Activated CD4-positive, CD25-positive, alpha-beta regulatory T cell treated with anti-CD3 and anti-CD28 coated beads, Interleukin-2, amount 50 U/mL, for 16 hours (primary cell): ENCODE results near the gene RNF220.

Source experiments
- DNase-seq: peaks from one replicate; pipeline ENCODE4 v3.0.0-alpha.2; 2020; ENCODE audit warnings: low read depth, low spot score

RNF220 gene

DNA sequence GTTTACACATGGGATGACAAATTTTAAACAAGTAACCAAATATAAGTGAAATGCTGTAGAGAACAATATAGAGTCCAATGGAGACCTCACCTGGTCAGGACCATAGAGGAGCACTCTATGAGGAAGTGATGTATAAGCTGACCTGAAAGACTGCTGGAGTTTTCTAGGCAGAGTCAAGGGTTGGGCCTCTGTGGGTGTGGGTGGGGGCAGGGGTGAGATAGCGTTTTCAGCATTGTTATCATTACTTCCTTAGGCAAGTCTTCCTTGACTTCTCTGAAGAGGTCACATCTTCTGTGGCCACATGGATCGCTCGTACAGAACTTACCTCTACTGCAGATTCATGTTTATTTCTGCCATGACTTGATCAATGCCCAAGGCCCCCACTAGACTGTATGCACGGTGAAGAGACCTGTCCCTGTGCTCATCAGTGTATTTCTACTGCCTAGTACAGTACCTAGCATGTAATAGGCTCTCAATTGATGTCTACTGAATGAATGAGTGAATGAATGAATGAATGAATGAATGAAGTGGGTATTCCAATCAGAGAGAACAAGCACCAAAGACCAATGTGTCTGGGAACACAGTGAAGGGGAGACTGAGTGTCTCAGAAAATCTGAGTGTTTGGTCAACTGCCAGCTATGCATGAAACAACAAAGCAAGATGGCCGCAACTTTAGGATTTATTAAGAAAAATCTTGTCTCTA is 116.5 kb downstream of the RNF220 start:
- no peak for DNase-seq

GRCh38 chr1:44523593-44524591 is 118.8 kb downstream of the RNF220 start:
- no peak for DNase-seq

- DNase-seq: no peak
These were observed 119.8 kb downstream of the RNF220 start for GRCh38 chr1:44524655-44525500.

GRCh38 chr1:44526295-44527073 is 121.4 kb downstream of the RNF220 start:
- no peak for DNase-seq

DNA sequence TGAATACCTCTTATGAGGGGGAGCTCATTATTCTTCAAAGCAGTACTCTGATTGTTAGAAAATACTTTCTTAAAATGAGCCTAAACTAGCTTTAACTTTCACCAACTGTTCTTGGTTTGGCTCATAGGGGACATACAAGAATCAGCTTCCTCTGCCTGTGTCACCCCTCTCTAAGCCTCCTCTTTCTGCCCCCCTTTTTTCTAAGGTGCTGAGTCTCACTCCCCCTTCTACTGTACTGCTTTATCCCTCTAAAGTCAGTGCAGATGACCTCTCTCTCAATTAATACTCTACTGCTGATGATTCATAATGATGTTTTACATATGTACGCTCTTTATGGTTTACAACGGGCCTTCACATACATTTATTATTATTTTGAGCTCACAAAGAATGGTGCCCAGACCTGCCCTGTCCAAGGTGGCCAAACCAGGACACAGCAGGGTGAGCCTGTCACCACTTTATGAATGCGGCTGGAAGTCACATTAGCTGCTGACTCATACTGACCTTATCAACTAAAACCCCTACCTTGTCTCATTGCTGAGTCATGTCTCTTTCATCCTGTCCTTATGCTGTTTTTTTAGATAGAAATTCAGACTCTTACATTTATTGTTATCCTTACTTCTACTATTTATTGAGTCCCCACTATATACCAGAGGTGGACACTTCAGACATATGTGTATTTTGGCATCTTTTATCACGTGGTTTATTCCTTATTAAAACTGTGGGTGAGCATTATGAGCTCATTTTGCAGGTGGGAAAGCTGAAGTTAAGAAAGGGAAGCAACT is 126.9 kb downstream of the RNF220 start:
- DNase-seq: no peak

DNA sequence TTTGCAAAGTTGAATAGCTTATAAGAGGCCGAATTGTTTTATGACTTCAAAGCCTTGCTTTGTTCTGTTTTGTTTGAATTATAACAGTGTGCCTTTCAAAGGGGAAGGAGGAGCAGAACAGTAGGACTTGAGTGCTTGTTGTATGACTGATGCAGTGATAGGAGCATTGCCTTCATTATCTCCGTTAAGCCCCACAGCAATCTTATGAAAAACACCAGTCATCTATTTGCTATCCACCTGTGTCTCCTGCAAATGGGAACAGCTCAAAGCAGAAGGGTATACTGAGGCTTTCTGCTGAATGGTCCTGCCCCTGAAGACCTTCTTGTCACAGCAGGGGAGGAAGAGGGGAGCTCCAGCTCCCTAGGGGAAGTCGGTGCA is 127.5 kb downstream of the RNF220 start:
- no peak for DNase-seq

GRCh38 chr1:44534771-44535170 is 129.7 kb downstream of the RNF220 start:
- no peak for DNase-seq

GRCh38 chr1:44536357-44537209 is 131.5 kb downstream of the RNF220 start:
- no peak for DNase-seq

DNA sequence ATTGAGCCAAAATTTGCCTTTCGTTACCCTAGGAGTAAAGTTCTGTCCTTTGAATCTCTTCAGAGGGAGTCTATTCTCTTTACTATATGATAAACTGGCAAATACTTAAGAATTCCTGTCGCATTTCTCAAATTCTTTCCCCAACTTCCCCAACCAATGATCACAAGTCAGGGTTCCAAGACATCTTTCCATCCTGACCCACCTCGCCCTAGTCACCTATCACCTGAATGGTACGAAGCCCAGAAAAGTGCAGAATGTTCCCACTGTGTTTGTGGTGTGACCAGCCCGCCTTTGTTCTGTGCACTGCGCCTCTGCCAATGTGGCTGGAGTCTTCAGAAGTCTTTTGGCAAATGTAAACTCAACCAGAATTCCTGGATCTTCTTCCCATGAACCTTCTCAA is 132.5 kb downstream of the RNF220 start:
- DNase-seq: no peak

DNA sequence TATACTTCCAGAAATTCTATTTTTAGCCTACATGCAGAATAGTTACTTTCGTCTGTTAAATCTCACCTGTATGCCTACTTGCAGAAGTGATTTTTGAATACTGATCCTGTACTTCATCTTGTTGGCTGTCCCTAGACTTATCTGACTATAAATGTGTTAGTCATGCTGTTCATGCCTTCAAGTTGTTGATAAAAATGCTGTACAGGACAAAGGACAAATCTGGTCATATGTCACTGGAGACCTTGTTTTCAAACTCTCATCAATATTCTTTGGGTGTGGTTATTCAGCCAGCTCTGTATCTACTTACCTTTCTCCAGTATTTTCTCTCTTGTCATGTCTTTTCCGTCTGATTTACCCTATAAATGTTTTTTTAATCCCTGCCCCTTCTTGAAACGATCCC is 132.9 kb downstream of the RNF220 start:
- DNase-seq: no peak

DNA sequence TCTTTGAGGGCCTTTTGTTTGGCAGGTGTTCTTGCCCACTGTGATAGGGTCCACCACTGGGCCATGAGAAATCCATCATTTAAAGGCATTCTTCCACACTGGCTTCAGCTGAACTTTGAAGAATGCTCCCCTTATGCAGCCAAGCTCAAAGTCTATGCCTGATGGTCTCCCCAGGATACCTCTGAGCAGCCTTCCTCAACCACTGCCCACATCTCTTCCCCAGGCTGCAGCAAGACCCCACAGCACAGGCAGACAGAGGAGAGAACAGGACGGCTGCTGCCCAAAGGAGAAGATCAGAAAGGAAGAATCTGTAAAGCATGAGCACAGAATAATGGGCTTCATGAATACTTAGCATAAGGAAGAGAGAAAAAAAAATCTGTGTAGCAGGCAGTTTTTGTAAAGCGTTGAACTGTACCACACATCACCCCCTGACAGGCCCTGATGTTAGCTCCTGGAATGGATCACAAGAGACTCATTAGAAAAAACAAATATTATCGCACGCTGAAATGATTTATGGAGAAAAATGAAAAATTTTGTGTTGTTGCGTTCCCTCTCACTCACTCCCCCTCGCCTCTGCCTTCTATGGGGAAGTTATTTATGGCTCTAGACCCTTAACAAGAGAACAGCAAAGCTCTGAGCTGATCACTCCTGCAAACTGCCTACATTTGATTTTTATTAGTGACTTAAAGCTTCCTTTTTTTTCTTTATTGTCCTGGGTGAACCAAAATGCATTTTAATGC is 135.1 kb downstream of the RNF220 start:
- no peak for DNase-seq

GRCh38 chr1:44542420-44543063 is 137.5 kb downstream of the RNF220 start:
- no peak for DNase-seq

GRCh38 chr1:44543064-44543744 is 138.1 kb downstream of the RNF220 start:
- no peak for DNase-seq

DNA sequence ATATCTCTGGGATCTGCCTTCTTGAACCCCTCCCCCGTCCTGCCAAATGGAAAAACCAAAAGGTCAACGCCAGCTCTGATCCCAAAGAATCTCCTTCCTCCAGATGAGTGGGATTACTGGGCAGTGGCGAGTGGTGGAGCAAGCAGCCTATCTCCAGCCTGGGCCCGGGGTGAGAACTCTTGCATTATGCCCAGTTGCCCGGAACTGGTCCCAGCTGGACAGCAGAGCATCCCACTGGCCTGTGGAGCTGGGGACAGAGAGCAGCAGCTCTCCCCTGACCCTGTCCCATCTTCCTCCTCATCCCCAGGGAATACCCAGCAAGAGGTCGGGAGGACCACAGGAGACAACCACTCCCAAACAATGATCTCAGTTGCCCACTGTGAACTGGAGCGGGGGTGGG is 138.7 kb downstream of the RNF220 start:
- no peak for DNase-seq

GRCh38 chr1:44544960-44545359 is 139.9 kb downstream of the RNF220 start:
- no peak for DNase-seq

- no peak for DNase-seq
These were observed 140.9 kb downstream of the RNF220 start for GRCh38 chr1:44545961-44546360.

GRCh38 chr1:44546403-44547053 is 141.5 kb downstream of the RNF220 start:
- no peak for DNase-seq
